ENCODE measurements around the gene TSHZ2. TPM values are rescaled to one million over a fixed set of nuclear protein-coding genes. Genes with fewer than 3 reads are reported as not detected.

The TSHZ2 gene
- total RNA-seq, 1 experiment from 2014 or later = 0.07 TPM

GRCh38 chr20:53529658-53530057 is 557.5 kb downstream of the TSHZ2 start:
- H3K4me3 Mint-ChIP-seq = no peak overlapping the region
- H3K4me2 ChIP-seq (ENCODE audit: insufficient read depth, insufficient read length, low read length) = no peak overlapping the region
- H3K79me2 ChIP-seq (ENCODE audit: insufficient read depth, low read length) = no peaks in the 10 kb centered on the region
- no peak; the same call in 2 of the 3 replicates for TF ChIP-seq CTCF (conservative IDR thresholded peaks at IDR 0.05)
- no peak overlapping the region for H3K23ac ChIP-seq (ENCODE audit: insufficient read length, low read depth, low read length)
- no peak overlapping the region for H2BK15ac ChIP-seq (ENCODE audit: low read depth, low read length)
- DNase-seq = no peak
- no peak overlapping the region for H3T11ph ChIP-seq (ENCODE audit: low read length)
- H3K4ac ChIP-seq (ENCODE audit: low read depth, low read length) = no peak overlapping the region
- H3K9ac ChIP-seq (ENCODE audit: extremely low read depth, insufficient read length, low read length) = no peak overlapping the region
- H3K18ac ChIP-seq (ENCODE audit: insufficient read length, low read depth, low read length) = no peak overlapping the region
- no peaks in the 10 kb centered on the region for H3K4me1 Mint-ChIP-seq
- no peak overlapping the region for H2BK20ac ChIP-seq (ENCODE audit: low read depth, low read length, poor library complexity, severe bottlenecking)
- no peaks in the 10 kb centered on the region for H4K20me1 ChIP-seq (ENCODE audit: control insufficient read depth, insufficient read depth, insufficient read length)
- no peak overlapping the region for H3K27ac ChIP-seq (ENCODE audit: insufficient read length, low read depth, low read length)
- H2BK12ac ChIP-seq (ENCODE audit: insufficient read length, low read depth, low read length) = no peak overlapping the region
- no peak overlapping the region for H3K14ac ChIP-seq (ENCODE audit: insufficient read depth, low read length)
- H2BK120ac ChIP-seq (ENCODE audit: low read depth, low read length, poor library complexity, severe bottlenecking) = no peak overlapping the region
- H4K91ac ChIP-seq (ENCODE audit: insufficient read length, low read depth, low read length) = no peak overlapping the region
- no CpG with 5 or more reads among the region's 5 CpGs for WGBS (ENCODE audit: extremely low coverage, insufficient read length, low lambda C conversion rate)
- H2AK5ac ChIP-seq (ENCODE audit: insufficient read length, low read length) = no peak overlapping the region
- no peak overlapping the region for H4K8ac ChIP-seq (replicated peaks; ENCODE audit: insufficient read length, low read depth, low read length)
- H3K27me3 Mint-ChIP-seq (ENCODE audit: low read depth) = no peaks in the 10 kb centered on the region
- no peak overlapping the region for H2BK5ac ChIP-seq (ENCODE audit: insufficient read length, low read length)
- H3K23me2 ChIP-seq (ENCODE audit: insufficient read length, low read depth, low read length, poor library complexity, severe bottlenecking) = no peaks in the 10 kb centered on the region
- no peaks in the 10 kb centered on the region for H3K27me3 ChIP-seq (ENCODE audit: insufficient read depth, low read length)
- H3K36me3 Mint-ChIP-seq (ENCODE audit: insufficient read depth in 1 of 3, low read depth in 3 of 3) = no peaks in the 10 kb centered on the region
- H3K9me3 ChIP-seq (ENCODE audit: control insufficient read depth, low read depth, low read length) = no peaks in the 10 kb centered on the region
- no peak overlapping the region for H3K56ac ChIP-seq (ENCODE audit: insufficient read length, low read depth, low read length)
- no peak overlapping the region for H3K27ac Mint-ChIP-seq
- no peak overlapping the region for H2AFZ ChIP-seq (ENCODE audit: low read length)
- H3K79me1 ChIP-seq (ENCODE audit: insufficient read depth, low read depth, low read length, poor library complexity, severe bottlenecking) = no peaks in the 10 kb centered on the region
- no peaks in the 10 kb centered on the region for H3K4me1 ChIP-seq (ENCODE audit: insufficient read depth, low read length)
- H4K5ac ChIP-seq (ENCODE audit: insufficient read length, low read depth, low read length) = no peak overlapping the region
- no peaks in the 10 kb centered on the region for H3K9me3 Mint-ChIP-seq

Measured in H9 (cell line).